ENCODE data around the gene FOXL3. TPM values are rescaled to one million over a fixed set of nuclear protein-coding genes. Genes with fewer than 3 reads are reported as not detected.

FOXL3 gene
- total RNA-seq, 1 experiment from 2014 or later = not detected

DNA sequence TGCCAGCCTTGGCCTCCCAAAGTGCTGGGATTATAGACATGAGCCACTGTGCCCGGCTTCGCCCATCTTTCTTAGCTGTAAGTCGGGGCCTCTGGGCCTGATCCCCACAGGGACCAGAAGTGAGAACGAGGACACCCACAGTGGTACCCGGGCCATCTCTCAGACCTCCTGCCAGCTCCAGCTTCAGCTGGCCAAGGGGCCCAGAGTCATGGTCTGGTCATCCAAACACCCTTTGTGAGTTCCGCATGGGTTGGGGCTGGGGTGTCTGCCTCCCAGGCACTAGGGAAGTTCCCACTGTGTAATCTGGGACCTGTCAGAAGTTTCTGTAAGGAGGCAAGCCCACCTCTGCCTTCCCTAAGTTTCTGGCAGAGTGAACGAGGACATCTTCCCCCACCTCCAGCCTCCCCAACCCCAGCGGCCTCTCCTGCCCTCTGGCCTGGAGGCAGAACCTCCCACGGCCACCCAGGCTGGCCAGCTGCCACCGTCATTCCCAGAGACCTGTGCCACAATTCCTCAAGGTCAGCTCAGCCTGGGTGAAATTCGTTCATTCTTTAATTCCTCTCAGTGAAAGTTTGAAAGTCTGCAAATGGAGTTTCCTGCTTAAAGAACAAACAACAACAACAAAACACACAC is 19.5 kb upstream of the FOXL3 start (continued):
- TF ChIP-seq, protein P1, sequence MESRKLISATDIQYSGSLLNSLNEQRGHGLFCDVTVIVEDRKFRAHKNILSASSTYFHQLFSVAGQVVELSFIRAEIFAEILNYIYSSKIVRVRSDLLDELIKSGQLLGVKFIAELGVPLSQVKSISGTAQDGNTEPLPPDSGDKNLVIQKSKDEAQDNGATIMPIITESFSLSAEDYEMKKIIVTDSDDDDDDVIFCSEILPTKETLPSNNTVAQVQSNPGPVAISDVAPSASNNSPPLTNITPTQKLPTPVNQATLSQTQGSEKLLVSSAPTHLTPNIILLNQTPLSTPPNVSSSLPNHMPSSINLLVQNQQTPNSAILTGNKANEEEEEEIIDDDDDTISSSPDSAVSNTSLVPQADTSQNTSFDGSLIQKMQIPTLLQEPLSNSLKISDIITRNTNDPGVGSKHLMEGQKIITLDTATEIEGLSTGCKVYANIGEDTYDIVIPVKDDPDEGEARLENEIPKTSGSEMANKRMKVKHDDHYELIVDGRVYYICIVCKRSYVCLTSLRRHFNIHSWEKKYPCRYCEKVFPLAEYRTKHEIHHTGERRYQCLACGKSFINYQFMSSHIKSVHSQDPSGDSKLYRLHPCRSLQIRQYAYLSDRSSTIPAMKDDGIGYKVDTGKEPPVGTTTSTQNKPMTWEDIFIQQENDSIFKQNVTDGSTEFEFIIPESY (IDR thresholded peaks at IDR 0.05; ENCODE audit: extremely low read depth, insufficient replicate concordance, low read length) = no peak
- TF ChIP-seq SIN3A (IDR thresholded peaks at IDR 0.05; ENCODE audit: low read depth) = no peak

DNA sequence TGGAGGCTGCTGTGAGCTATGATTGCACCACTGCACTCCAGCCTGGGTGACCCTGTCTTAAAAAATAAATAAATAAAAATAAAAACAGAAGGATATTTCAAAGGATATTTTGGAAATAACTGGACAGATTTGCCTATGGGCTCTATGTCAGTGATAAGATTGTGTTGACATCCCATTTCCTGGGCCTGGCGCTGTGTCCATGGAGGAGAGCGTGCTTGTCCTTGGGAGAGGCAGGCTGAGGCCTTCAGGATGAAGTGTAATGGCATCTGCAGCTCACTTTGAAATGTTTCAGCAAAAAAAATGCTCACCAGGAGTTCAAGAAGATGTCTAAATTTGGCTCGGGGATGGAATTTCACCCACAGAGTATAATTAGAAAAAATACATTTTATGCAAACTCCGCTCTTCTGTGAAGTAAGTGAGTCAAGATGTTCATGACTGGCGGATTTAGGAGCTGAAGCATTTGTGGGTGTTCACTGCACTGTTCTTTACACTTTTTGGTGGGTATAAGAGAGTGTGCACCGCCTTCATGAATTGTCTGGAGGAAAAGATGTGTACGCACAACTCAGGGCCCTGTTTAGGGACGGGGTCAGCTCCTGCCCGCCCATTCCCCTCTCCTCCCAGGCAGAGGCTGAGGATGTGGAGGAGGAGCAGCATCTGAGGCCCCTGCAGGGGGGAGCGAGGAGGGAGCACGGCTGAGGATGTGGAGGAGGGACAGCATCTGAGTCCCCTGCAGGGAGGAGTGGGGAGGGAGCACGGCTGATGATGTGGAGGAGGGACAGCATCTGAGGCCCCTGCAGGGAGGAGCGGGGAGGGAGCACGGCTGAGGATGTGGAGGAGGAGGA is 18.5 kb upstream of the FOXL3 start:
- Histone ChIP-seq H3K27ac (ENCODE audit: low read depth, low read length) (no peak overlapping the region), H3K9me2 (ENCODE audit: insufficient read depth) (no peaks in the 10 kb centered on the region), H3K79me2 (ENCODE audit: insufficient read depth, low read length) (no peaks in the 10 kb centered on the region), H3K4me1 (ENCODE audit: control insufficient read depth in 1 of 2, insufficient read depth in 2 of 2, low read length in 2 of 2) (no peaks in the 10 kb centered on the region), H2AFZ (ENCODE audit: low read depth, low read length, poor library complexity, severe bottlenecking) (no peak overlapping the region), H3K9me3 (ENCODE audit: control insufficient read depth in 1 of 2, insufficient read depth in 1 of 2, low read depth in 1 of 2, low read length in 2 of 2) (peaks cover 7 to 12% of the 10 kb centered on the region in 2 experiments; a peak in 2 of 4 replicates), H3K36me3 (ENCODE audit: control insufficient read depth in 1 of 2, insufficient read depth in 2 of 2, low read length in 2 of 2) (no peaks in the 10 kb centered on the region), H3K27me3 (ENCODE audit: insufficient read depth, low read length) (no peaks in the 10 kb centered on the region), H4K20me1 (ENCODE audit: insufficient read depth) (no peaks in the 10 kb centered on the region), H3K4me2 (ENCODE audit: low read length) (no peak overlapping the region), H3K9ac (ENCODE audit: low read length) (no peak overlapping the region), H3K4me3 (replicated peaks in 1 of 2; ENCODE audit: low read depth in 1 of 2, low read length in 2 of 2) (no peak overlapping the region)
- ChIA-PET CTCF (no interaction called here), RAD21 (ENCODE audit: low non-redundant PET in 1 of 2, low total read pairs in 2 of 2, uncharacterized antibody in 2 of 2, unreplicated experiment in 2 of 2) (no interaction called here), POLR2A (no interaction called here)
- no TSS peak for BruUV-seq (replicated peaks)
- intact Hi-C loops (cut with micrococcal nuclease) = no loop called here
- ATAC-seq (no peak), DNase-seq (ENCODE audit: low read depth, low spot score) (no peak)
- TF ChIP-seq SP1 (IDR thresholded peaks at IDR 0.05; ENCODE audit: low read depth) (no peak), POLR2A (IDR thresholded peaks at IDR 0.05; ENCODE audit: borderline replicate concordance, extremely low read depth, insufficient read depth, insufficient read length) (no peak), YY1 (IDR thresholded peaks at IDR 0.05; ENCODE audit: extremely low read depth, insufficient replicate concordance, low read depth, low read length) (no peak), FOSL1 (IDR thresholded peaks at IDR 0.05; ENCODE audit: low read depth) (no peak), EZH2 (IDR thresholded peaks at IDR 0.05) (no peak), TCF7L2 (IDR thresholded peaks at IDR 0.05; ENCODE audit: borderline replicate concordance, extremely low read depth, insufficient read depth, insufficient read length) (no peak), EGR1 (IDR thresholded peaks at IDR 0.05; ENCODE audit: low read depth) (no peak), POLR2AphosphoS5 (IDR thresholded peaks at IDR 0.05; ENCODE audit: low read depth, low read length) (no peak), ZFX (IDR thresholded peaks at IDR 0.05) (no peak), ZNF274 (IDR thresholded peaks at IDR 0.05; ENCODE audit: low read depth, low read length) (no peak), CBX3 (IDR thresholded peaks at IDR 0.05; ENCODE audit: low read depth) (no peak), ATF3 (IDR thresholded peaks at IDR 0.05) (no peak), SIN3A (IDR thresholded peaks at IDR 0.05; ENCODE audit: low read depth) (no peak)
- TF ChIP-seq, protein P2, sequence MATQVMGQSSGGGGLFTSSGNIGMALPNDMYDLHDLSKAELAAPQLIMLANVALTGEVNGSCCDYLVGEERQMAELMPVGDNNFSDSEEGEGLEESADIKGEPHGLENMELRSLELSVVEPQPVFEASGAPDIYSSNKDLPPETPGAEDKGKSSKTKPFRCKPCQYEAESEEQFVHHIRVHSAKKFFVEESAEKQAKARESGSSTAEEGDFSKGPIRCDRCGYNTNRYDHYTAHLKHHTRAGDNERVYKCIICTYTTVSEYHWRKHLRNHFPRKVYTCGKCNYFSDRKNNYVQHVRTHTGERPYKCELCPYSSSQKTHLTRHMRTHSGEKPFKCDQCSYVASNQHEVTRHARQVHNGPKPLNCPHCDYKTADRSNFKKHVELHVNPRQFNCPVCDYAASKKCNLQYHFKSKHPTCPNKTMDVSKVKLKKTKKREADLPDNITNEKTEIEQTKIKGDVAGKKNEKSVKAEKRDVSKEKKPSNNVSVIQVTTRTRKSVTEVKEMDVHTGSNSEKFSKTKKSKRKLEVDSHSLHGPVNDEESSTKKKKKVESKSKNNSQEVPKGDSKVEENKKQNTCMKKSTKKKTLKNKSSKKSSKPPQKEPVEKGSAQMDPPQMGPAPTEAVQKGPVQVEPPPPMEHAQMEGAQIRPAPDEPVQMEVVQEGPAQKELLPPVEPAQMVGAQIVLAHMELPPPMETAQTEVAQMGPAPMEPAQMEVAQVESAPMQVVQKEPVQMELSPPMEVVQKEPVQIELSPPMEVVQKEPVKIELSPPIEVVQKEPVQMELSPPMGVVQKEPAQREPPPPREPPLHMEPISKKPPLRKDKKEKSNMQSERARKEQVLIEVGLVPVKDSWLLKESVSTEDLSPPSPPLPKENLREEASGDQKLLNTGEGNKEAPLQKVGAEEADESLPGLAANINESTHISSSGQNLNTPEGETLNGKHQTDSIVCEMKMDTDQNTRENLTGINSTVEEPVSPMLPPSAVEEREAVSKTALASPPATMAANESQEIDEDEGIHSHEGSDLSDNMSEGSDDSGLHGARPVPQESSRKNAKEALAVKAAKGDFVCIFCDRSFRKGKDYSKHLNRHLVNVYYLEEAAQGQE (IDR thresholded peaks at IDR 0.05; ENCODE audit: low read depth) = no peak
- TF ChIP-seq, protein P1 (IDR thresholded peaks at IDR 0.05; ENCODE audit: extremely low read depth, insufficient replicate concordance, low read length) = no peak
